Activated T-cell treated with anti-CD3 and anti-CD28 coated beads for 1 hour (primary cell): ENCODE results near the gene C1orf122.
A peak's percentile ranks its signal among the peaks of the same experiment; 100 is the strongest.

ENCODE experiments used
- DNase-seq: peaks from one replicate; pipeline ENCODE4 v3.0.0-alpha.2; 2020; ENCODE audit warnings: low read depth

C1orf122 gene

DNA sequence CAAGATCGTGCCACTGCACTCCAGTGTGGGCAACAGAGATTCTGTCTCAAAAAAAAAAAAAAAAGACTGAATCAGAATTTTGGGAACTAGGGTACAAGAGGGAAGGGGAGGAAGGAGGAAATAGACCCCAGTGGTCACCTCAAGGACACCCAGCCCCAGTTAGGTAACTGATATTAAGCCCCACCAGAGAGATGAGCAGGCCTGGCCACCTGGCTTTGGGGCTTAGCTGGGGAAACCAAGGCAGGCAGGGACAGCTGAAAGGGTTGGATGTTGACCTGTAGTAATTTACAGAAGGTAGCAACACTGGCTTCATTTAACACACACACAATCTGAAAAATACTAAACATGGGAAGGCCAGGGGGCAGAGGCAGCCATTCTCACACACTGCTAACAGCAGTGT, 5.2 kb upstream of the C1orf122 start:
- no peak for DNase-seq

GRCh38 chr1:37807220-37807554, 403 bp upstream of the C1orf122 start:
- no peak for DNase-seq

- peak; percentile 14 for DNase-seq
These were observed 1.1 kb downstream of the C1orf122 start for GRCh38 chr1:37808369-37809319.

DNA sequence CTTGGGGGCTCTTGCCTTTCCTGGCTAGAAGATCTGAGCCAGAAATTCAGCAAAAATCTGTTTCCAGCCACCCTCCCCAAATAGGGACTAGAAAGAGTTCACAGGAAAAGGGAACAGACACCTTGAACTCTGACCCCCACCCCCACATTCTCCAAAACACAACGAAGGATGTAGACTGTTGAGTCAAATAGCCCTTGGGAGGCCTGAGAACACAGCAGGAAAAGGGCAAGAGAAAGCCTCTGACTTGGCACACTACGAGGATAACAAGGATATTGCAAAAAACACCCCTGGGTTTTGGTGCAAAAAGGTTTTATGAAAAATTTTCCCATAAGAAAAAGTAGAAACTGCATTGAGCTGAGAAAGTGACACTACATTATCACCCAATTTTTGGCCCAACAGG, 2.4 kb downstream of the C1orf122 start:
- DNase-seq, result no peak

- DNase-seq, result peak; percentile 44
These were observed 3.6 kb downstream of the C1orf122 start for GRCh38 chr1:37811027-37811655.

DNA sequence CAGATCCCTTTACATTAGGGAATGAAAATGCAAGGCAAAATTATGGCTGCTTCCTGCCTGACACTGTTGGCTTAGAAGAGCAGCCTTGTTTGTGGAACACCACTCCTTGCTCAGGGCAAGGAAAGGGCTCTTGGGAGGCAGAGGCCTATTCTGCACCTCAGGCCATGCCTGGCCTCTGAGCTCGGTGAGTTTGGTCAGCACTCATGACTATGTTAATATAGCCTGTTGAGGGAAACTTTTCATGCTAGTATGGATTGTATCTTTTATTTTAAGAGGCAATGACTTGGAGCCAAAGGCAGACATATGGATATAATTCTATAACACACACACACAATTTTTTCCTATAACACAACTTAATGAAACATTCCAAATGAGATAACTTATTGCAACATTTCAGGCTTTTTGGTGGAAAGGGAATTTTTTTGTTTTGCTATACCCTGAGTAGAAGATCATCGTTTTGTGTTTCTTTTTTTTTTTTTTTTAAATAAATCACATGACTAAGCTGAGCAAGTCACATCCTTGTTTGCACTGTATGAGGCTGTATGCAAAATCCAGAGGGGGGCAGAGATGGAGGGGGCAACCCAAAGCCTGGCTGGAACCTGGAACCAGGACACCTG, 6.0 kb downstream of the C1orf122 start:
- DNase-seq, result no peak

DNA sequence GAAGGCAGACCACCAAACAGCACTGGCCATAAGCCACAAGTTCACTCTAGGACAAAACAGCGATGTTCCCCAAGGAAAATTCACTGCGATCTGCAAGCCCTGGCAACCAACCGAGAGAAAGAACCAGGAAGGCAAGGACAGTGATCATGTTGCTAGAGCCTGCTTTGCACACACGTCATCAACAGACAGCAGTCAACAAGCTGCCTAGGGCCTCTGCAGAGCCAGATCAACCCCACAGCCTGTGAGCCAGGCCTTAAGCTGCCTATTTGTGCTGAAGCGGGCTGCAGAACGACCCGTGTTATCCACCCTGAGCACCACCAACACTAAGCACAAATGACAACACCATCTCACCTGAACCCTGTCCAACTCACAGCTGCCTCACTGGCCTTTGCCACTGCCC, 6.7 kb downstream of the C1orf122 start:
- DNase-seq, result no peak

DNA sequence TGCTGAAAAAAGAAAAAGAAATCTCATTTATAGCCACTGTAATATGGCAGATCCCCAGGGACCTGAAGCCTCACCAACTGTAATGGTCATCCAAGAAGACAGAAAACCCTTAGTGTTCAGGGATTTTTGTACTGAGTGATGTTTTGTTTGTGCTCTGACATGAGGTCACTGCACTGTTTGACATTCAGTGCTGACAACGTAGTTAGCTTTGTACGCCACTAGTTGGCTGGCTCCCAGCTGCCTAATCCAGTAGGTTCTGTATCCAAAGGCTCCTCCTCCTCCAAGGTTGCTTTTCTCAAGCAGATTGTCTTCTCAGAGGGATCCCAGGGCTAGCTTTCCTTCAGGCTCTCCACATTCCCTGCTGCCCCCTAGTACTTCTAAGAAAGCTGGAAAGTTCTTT, 9.9 kb downstream of the C1orf122 start:
- DNase-seq, result no peak

GRCh38 chr1:37821481-37821880, 13.9 kb downstream of the C1orf122 start:
- DNase-seq, result no peak

DNA sequence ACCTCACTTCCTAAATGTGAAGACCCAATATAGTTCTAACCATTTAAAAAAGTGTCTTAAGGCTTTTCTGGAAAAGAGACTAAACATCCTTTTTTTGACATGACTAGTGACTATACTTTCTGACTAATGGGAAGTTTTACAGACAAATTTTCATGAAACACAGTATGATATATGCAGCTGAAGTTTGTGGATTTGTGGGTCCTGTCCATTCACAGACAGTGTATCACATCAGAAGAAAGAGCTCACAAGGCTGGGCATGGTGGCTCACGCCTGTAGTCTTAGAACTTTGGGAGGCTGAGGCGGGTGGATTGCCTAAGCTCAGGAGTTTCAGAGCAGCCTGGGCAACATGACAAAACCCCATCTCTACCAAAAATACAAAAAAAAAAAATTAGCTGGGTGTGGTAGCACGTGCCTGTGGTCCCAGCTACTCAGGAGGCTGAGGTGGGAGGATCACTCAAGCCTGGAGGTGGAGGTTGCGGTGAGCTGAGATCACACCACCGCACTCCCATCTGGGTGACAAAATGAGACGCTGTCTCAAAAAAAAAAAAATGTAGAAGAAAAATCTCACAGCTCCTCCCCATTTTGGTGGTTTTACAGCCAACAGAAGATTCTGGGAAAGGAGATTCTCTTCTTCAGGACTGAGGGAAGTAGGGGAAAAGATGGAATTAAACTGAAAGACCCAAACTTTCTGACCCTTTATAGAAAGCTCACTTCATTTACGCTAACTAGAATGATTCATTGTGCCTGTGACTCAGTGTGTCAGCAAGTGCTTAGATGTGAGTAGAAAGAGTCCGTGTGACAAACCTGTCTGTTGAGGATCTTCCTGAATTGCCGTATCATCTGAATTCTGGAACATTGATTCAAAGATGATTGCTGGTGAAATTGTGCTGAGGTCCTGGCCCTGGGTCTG, 15.6 kb downstream of the C1orf122 start:
- no peak for DNase-seq

- DNase-seq, result no peak
These were observed 16.4 kb downstream of the C1orf122 start for GRCh38 chr1:37824001-37824400.

DNA sequence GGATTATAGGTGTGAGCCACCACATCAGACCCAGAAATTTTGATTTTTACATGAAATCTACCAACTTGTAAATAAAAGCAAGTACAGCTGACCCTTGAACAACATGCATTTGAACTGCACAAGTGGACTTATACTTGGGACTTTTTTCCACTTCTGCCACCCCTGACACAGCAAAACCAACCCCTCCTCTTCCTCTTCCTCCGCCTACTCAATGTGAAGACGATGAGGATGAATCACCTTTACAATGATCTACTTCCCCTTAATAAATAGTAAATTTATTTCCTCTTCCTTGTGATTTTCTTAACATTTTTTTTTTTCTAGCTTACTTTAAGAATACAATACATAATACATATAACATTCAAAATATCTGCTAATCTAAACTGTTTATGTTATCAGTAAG, 17.9 kb downstream of the C1orf122 start:
- no peak for DNase-seq

- DNase-seq, result no peak
These were observed 21.0 kb downstream of the C1orf122 start for GRCh38 chr1:37828410-37829074.

DNA sequence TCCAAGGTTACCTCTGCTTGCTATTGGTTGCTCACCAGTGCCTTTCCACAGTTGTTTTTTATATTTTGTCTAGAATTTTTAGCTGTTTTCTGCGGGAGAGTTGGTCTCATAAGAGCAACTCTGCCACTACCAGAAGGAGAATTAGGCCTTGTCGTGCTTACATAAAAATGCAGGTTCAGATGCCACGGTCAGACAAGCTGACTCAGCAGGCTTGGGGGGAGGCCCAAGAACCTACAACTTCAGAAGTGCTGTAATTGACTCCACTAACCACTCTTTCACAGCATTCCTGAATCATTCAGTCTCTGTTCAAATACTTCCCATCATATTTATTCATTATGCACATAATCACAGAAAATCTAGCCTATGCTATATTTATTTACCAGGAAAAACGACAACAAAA, 23.5 kb downstream of the C1orf122 start:
- DNase-seq, result no peak

- no peak for DNase-seq
These were observed 24.2 kb downstream of the C1orf122 start for GRCh38 chr1:37831809-37832208.

GRCh38 chr1:37836788-37837187, 29.2 kb downstream of the C1orf122 start:
- DNase-seq, result no peak

DNA sequence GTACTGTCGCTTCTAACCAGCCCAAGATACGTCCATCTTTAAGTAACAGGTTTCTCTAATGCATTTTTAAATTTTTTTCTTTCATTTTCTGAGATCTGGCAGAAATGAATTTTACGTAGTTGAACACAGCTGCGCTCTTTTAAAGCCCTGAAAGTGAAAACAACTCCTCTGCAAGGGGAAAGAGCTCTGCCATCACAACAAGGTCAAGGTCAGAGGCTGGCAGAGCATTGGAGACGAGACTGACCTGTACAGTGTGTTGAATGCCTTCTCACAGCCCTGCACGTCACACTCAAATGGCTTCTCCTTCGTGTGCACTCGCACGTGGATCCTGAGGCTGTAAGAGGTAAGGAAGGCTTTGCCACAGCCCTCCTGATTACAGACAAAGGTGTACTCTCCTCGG, 32.1 kb downstream of the C1orf122 start:
- no peak for DNase-seq

GRCh38 chr1:37840711-37841110, 33.1 kb downstream of the C1orf122 start:
- DNase-seq, result no peak

GRCh38 chr1:37841652-37842051, 34.1 kb downstream of the C1orf122 start:
- DNase-seq, result no peak

GRCh38 chr1:37844536-37844935, 36.9 kb downstream of the C1orf122 start:
- no peak for DNase-seq

DNA sequence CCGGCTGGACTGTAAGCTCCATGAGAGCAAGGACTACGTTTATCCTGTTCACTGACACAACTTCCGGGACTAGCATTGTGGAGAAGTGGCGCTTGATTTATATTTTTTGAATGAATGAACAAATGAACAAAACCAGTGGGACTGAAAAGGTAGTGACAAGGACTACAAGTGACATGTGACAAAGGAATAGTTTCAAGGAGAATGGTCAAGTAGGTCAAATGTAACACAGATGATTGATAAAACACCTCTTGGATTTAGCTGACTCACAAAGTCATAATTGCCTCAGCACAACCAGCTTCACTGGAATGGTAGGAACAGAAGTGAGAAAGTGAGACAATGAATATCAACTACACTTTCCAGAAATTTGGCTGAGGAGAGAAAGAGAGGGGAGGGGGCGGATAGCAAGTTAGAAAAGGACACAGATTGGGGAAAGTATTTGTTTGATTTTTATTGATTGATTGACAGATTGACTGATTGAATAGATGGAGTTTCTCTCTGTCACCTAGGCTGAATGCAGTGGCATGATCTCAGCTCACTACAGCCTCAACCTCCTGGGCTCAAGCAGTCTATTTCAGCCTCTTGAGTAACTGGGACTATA, 37.6 kb downstream of the C1orf122 start:
- DNase-seq, result no peak
